Stimulated activated CD4-positive, alpha-beta T cell treated with anti-CD3 and anti-CD28 coated beads, Interleukin-4, amount 100 ng/mL, for 1 hour (primary cell): ENCODE data around the gene NR6A1.
"Not testable (repeated sequence)": the region's sequence is repeated elsewhere in the genome, so short reads cannot be mapped to it uniquely, and the experiment has no call there.

Source experiments
- DNase-seq: peaks from one replicate; pipeline ENCODE4 v3.0.0-alpha.2; 2020

The NR6A1 gene

DNA sequence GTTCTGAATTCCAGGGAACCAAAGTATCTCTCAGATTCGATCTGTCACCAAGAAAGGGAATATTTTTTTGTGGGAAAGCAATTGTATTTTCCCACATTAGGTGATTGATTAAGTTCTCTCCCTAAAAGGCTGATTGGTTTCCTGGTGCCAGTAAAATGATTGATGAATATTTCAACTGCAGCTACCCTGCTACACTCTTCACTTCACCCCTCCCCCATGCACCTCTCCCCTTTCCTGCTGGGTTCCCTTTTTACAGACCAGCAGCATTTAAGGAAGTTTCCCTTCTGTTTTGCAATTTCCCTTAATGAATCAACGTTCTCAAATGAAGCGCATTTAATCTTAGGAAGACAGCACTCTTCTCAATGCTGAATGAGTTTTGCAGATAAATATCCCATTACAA lies 13.1 kb downstream of the NR6A1 start:
- no peak for DNase-seq

DNA sequence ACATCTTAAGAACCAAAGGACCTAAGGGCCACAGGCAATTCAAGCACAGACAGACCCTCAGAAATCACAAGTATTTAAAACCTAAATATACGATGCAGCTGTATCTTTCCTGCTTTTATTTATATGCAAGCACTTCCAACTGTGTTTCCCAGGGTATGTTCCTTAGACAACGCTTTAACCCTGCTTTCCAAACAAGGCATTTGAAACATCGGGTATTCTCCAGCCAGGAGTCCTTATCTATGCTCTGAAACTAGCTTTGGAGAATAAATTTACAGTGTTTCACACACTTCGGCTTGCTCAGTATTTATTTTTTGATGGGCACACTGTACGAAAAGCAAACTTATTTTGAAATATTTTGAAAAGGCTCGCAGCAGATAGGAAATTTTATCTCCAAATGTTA lies 13.5 kb downstream of the NR6A1 start:
- no peak for DNase-seq

DNA sequence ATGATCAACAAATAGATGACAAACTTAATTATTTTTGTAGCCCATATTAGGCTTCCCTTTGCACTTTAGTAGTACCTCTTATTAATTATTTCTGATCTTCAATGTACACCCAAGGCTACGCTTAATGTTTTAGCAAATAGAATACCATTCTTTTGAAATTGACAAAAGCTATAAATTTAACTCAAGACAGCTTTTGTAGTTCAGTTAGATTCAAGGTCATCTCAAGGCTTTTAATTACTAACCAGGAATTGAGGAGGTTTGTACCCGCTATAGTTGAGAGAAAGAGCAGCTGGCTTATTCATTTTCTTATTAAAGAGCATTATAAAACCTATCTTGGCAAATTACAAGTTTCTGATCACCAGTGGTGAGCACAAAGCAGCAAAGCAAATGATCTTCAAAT lies 15.1 kb downstream of the NR6A1 start:
- DNase-seq = no peak

DNA sequence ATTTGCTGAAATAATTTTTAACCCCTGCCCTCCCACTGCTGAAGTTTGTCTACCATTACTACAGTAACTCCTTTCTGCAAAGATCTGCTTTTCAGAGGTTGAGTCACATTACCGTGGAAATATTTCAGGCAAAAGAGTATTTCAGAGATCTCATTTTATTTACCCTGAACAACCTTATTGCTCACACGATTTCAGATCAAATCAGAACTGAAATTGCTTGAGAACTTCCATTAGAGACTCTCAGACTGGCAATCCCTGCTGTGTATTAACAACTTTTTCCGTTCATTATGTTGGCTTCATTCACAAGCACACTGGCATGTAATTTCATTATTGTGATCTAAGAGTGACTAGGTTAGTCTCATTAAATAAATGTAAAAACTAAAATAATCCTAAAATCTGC lies 16.1 kb downstream of the NR6A1 start:
- DNase-seq = no peak

DNA sequence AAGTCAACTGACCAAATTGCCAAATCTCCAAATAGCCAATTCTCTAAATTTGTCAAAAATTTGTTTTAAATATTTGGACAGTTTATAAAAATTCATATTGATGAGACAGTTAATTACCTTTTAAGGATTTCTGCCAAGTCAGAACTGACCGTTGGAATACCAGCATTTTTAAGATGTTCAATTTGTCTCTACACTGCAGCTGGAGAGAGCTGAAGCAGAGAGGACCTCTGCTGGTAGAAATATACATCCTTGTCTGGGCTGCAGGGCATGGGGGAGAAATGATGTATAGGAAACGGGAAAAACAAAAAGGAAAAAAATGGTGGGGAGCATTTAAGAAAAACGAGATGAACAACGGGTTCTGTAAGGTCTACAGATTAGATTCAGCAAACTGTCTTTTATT lies 16.8 kb downstream of the NR6A1 start:
- no peak for DNase-seq

DNA sequence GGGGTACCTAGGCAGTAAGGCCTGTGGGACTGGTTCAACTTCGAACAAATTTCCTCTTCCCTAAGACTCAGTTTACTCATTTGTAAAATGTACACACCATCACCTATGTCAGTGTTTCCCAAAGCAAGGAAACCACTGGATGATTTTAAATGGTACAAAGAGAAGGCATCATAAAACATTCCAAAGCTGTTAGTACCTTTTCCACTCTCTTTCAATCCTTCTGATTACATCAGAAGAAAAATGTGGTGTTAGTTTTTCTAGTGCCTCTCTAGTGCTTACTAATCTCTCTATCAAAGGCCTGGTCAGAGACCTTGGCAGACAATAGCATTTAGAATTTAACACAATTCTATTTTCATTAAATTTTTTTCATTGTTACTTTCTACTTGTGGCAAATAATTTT lies 18.1 kb downstream of the NR6A1 start:
- DNase-seq = no peak

DNA sequence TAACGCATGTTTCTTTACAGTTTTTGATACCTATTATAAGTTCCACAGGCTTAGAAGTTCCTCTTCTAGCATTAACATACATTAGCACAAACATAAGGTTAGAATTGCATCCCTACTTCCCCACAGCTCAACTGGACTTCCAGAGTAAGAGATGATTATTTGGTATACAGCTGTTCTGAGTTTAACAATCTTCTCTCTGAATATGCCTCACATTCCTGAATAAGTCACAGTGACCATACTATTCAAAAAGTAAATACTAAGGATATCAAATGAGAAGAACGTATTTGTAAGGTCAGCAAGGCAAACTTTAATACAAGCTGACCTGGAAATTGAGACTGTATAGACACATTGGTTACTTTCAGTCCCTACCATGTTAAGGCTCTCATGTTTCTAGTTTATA lies 21.3 kb downstream of the NR6A1 start:
- DNase-seq = no peak

DNA sequence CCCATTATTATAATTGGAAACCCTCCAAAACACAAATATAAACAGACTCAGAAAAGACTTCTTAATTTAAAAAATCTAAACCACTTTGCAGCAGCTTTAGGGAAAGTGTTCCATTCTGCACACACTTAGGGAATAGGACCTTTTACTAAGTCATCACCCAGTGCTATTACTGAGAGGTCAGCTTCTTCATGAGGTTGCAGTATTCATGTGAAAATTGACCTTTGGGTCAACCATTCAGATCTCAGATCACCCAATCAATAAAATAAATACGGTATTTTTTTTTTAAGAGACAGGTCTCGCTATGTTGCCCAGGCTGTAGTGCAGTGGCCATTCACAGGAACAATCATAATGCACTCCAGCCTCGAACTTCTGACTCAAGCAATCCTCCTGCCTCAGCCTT lies 21.8 kb downstream of the NR6A1 start:
- DNase-seq = no peak

DNA sequence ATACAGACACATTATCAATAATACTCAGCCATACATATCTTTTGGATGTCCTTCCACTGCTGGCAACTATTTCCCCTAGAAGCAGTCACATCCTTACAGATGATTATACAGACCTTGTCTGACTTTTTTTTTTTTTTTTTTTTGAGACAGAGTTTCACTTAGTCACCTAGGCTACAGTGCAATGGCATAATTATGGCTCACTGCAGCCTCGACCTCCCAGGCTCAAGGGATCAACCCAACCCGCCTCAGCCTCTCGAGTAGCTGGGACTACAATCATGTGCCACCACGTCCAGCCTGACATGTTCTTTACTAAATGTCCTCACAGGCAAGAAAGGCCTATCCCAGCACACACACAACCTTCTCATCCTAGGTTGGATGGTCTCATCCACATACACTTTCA lies 24.0 kb downstream of the NR6A1 start:
- no peak for DNase-seq

DNA sequence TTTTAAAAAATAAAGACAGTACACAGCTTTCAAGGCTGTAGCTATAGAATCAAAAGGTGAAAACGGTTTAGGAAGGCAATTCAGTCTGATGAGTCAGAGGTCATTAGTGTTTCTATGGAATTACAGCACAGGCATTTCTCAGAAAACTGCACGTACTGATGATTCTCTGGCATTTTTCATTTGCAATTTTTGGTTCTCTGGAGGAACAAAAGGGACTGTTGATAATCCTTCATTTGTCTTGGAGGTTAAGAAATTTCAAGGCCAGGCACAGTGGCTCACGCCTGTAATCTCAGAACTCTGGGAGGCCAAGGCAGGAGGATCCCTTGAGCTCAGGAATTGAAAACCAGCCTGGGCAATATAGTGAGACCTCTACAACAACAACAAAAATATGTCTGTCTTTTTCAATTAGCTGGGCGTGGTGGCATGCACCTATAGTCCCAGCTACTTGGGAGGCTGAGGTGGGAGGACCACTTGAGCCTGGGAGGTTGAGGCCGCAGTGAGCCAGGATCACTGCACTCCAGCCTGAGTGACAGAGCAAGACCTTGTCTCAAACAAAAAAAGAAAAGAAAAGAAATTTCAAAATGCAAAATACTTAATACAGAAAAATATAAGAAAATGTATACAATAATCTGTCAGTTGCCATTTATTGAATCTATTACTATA lies 27.3 kb downstream of the NR6A1 start:
- DNase-seq = no peak

DNA sequence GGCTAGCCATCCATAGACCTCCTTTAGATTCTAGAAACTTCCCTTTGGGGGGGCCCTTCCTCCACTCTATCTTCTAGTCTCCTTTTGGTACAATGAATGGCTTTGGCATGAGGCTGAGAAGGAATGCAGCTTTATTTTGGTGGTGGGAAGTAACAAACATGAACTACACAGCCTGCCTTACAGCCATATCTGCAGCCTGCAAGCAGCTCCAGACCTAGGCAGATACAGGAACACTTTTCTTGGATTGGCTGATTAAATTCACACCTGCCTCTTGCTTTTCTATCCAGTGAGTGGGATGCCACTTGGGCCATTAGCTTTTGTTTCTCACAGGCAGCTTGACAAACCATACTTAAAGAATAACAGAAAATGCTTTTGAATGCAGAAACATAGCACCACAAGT lies 28.2 kb downstream of the NR6A1 start:
- no peak for DNase-seq

DNA sequence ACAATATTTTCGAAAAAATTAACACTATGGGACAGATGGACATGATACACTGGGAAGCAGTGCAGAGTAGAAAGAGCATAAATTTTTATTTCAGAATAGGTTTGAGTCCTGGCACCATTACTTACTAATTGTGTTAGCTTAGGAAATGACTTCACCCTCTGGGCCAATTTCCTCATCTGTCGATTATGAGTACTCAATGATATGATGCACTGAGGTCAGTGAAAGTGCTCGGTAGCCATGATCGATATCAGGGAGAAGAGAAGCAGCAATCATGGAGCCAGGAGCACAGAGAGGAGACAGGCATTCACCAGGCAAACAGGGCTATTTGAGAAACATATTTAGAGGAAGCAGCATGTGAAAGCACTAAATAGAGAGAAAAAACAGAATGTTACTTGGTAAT lies 29.4 kb downstream of the NR6A1 start:
- no peak for DNase-seq

DNA sequence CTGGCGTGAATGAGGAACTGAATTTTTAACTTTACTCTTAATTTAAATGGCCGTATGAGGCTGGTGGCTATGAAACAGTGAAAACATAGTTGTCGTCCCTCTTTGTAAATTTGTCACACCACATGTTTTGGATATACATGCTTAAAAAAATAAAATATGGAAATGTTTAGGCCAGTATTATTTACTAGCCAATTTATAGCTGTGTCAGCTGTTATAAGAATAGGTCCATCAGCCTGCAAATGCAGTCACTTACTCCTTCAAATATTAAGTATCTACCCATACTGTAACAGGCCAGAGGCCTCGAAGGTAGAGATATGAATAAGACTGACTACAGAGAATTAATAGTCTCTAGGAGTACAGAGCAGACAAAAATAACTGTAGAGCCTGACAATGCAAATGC lies 30.0 kb downstream of the NR6A1 start:
- no peak for DNase-seq

DNA sequence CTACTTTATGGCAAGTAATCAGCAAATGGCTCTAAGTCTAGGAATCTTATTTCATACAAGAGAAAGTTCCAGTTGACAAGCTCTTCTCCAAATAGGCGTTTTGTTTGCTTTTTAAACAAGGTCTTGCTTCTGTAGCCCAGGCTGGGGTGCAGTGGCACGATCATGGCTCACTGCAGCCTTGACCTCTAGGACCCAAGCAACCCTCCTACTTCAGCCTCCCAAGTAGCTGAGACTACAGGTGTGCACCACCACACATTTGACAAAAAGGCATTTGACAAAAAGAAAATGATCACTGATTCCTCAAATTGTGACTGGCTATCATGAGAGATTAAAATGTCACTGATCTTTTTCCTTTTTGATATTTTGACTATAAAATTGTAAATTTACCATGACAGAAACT lies 31.8 kb downstream of the NR6A1 start:
- no peak for DNase-seq

DNA sequence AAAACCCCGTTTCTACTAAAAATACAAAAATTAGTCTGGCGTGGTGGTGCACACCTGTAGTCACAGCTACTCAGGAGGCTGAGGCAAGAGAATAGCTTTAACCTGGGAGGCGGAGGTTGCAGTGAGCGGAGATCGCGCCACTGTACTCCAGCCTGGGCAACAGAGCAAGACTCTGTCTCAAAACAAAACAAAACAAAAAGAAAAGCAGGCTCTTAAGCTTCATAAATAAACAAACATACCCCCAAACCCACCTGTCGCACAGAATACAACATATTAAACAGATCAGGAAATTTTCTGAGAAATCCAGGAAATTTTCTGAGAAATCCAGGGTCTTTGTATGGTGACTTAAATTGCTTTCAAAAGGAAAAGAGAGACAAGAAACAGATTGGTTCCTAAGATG lies 33.0 kb downstream of the NR6A1 start:
- not testable (repeated sequence) for DNase-seq

DNA sequence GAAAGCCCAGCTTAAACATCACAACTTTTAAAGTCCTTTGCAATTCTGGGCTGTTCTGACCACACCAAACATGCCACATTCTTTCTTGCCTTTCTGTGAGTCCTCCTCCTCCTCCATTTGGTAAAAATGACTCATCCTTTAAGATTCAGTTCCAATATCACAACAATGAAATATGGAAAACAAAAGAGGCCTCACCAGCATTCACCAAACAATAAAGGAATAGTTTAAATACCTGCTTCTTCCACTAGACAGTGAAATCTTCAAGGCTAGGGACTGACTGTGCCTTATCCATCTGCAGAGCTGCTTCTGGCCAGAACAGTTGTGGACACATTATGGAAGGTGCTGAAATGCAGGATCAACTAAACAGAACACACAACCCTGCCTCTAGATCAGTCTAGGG lies 36.0 kb downstream of the NR6A1 start:
- DNase-seq = no peak

DNA sequence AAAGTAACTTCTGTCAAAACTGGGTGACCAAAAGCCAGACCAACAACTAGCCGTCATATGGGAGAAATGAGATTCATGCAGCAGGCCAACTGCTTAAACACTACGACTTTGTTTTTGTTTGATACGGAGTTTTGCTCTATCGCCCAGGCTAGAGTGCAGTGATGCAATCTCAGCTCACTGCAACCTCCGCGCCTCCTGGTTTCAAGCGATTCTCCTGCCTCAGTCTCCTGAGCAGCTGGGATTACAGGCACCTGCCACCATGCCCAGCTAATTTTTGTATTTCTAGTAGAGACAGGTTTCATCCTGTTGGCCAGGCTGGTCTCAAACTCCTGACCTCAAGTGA lies 36.4 kb downstream of the NR6A1 start:
- DNase-seq = not testable (repeated sequence)

DNA sequence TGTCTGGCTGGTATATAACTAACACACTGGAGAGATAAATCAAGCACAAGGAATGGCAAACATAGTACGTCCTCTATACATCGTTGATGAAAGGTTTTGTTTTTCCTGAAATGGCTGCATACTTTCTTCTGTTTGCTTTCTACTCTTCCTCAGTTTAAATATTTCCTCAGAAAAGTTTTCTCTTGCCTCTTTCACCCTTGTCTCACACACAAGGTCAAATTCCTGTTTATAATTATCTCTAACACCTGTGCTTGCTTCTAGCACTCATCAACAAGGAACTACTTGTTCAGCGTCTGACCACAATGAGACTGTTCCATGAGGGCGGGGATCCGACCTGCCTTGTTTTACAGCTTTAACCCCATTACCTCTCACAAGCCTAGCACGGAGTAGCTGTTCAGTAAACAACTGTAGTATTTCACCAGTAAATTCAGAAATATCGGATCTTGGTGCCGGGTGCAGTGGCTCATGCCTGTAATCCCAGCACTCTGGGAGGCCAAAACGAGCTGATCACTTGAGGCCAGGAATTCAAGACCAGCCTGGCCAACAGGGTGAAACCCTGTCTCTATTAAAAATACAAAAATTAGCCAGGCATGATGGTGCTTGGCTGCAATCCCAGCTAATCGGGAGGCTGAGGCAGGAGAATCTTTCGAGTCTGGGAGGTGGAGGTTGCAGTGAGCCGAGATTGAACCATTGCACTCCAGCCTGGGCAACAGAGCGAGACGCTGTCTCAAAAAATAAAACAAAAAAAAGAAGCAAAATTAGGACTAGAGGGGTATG lies 37.0 kb downstream of the NR6A1 start:
- no peak for DNase-seq

DNA sequence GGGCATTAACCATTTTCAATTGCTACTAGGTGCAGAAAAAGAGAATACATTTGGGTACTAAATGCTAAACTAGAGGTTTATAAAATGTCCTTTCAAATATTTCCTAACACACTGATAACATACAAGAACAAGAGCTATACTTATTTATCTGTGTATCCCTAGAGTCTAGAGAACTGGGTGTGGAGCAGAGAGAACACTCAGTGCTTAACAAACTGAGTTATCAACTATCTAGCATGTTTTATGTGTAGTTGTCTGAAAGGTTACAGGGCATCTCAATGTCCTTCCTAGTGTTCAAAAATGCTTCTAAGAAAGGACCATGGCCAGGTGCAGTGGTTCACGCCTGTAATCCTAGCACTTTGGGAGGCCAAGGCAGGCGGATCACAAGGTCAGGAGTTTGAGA lies 40.3 kb downstream of the NR6A1 start:
- DNase-seq = no peak

DNA sequence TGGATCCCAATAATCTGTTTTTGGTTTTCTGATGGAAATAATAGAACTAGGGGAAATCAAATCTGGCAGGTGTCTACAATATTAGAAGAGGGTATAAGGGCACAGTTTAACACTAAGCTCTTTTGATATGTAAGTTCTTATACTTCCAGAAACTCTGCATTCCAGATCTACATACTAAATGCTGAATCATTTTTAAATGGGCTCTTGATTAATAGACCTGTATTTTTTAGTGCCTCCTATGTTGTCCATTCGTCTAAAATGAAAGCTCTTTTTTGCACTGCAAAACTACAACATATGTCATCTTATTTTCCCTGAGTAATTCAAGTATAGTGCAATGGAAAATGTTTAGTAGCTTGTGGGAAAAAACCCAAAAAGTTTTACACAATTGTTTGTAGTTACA lies 44.2 kb downstream of the NR6A1 start:
- DNase-seq = no peak

DNA sequence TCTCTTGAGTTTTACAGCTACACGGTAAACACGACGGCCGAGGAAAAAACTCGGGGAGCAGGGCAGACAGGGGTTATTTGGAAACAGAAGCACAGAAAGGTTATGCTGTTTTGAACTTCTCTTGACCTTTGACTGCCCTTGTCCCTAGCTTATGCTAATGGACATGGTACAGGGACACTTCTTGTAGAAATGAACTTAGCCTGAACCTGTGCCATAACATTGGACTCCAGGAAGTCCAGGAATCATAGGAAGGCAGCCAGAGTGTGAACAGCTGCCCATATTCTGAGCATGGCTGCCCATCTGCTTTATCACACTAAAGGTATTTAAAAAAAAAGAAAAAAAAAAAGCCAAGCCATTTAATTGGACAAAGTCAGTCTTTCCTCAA lies 46.1 kb downstream of the NR6A1 start:
- no peak for DNase-seq

DNA sequence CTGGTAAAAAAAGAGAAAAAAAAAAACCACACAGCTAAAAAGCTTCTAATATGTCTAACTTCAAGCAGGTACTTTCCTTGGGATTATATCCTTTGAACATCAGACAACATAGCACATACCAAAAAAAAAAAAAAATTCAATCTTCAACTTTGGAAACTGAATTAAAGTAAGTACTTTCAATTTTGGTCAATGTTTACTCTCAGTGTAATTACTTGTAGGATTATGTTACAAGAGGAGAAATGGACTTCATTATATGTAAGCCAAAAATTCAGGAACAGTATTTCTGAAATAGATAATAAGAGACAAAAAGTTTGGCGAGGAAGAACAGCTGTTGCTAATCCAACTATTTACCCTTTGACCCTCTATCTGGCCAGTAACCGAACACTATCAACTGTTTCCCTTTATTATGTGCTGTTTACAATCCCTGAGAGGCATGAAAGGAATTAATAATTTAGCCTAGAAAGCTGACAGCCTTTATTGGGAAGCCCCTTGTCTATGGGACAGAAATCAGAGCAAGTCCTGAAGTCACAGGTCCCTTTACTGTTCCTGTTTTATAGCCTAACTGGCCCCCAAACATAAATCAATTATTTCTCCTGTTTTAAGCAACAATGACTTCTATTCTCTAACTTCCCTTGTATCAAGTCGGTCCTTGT lies 46.6 kb downstream of the NR6A1 start:
- no peak for DNase-seq

DNA sequence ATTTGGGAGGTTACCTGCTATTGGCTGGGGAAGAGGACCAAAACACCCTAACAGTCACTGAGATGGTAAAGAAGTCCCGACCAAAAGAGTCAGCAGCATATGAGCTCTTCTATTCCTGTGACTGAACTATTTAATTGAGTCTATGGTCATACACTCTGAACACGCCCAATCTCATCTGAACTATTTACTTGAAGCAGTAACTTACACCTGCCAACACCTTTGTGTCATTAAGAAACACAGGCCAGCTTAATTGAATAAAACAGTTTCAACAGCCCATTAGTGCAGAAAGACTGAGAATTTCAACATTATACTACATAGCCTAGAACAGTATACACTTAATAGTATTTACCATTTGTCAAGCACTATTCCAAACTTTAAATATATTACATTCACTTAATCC lies 47.8 kb downstream of the NR6A1 start:
- DNase-seq = no peak

DNA sequence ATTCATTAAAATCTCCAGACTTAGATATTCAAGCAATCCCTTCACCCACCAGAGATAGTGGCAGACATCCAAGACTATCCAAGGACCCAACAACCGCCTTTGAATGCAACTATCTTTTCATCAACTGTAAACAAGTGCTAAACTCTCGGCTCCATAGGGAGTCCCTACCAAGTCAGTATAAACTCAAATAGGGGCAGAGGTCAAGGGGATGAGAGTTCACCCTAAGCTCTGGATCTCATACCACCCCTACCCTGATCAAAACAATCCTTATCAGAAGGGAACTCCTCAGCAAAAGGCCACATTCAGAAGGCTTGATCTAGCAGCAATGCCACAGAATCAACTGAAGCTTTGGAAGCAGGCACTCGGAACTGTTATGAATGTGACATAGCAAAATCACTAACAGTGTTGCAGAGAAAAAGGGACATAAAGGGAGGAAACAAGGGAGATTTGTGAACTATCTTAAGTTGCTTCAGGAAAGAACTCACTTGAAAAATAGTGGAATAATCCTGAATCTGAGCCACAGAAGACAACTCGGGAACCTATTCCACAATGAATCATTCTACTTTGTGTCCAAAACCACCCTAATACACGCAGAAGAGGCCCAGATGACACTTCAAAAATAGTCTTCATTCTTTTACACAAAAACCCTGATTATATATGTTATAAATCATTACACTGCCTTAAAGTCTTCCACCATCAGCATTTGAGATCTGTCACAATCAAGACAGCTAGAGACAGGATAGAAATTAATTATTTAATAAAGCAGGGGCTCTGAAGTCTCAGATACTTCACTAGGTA lies 49.8 kb downstream of the NR6A1 start:
- no peak for DNase-seq
